Cardiac muscle cell (in vitro differentiated cells and primary cell): Measurements from ENCODE around the gene SEPTIN5. TPM values are rescaled to one million over a fixed set of nuclear protein-coding genes. Genes with fewer than 3 reads are reported as not detected.
A peak's percentile ranks its signal among the peaks of the same experiment; 100 is the strongest.
"Not testable (repeated sequence)": the region's sequence is repeated elsewhere in the genome, so short reads cannot be mapped to it uniquely, and the experiment has no call there.

Experiments used
- DNase-seq, 2 donors: peaks; one replicate each; pipeline versions ENCODE4 v3.0.0 to v3.0.0-alpha.2; 2010 to 2017; ENCODE audit warnings: low read depth in 1 of 2, low spot score in 1 of 2
- H3K27ac ChIP-seq: fragments of 200-600 bp; sonication (generic); 2 replicates; pipeline ENCODE4 v1.5.1; 2016
- H3K27me3 ChIP-seq: fragments of 200-600 bp; sonication (generic); 2 replicates; pipeline ENCODE4 v1.6.0; 2016; ENCODE audit warnings: control low read depth
- H3K36me3 ChIP-seq: fragments of 200-600 bp; sonication (generic); 2 replicates; pipeline ENCODE4 v1.5.1; 2016; ENCODE audit warnings: control low read depth
- H3K4me1 ChIP-seq: fragments of 200-600 bp; sonication (generic); 2 replicates; pipeline ENCODE4 v1.8.1; 2017; ENCODE audit warnings: low read depth, mild to moderate bottlenecking, mixed run types
- H3K4me3 ChIP-seq: fragments of 200-600 bp; sonication (generic); 2 replicates; pipeline ENCODE4 v1.5.1; 2016; ENCODE audit warnings: mild to moderate bottlenecking
- H3K9me3 ChIP-seq: fragments of 200-600 bp; sonication (generic); 2 replicates; pipeline ENCODE4 v1.5.1; 2017; ENCODE audit warnings: low read depth, mild to moderate bottlenecking, control low read depth
- polyA plus RNA-seq: library from polyadenylated mRNA; unstranded; fragments of >200 nt; fragmentation: Nextera tagmentation; extraction: Ambion mirVana; gene quantifications from 2 replicates; pipeline ENCODE4 v1.2.1, GENCODE V29; 2016
- total RNA-seq: library from RNA; depleted of rRNA; stranded (reverse); fragments of >200 nt; gene quantifications from 2 replicates; pipeline ENCODE4 v1.2.3, GENCODE V29; 2016
- TF ChIP-seq, protein P1 (sequence below): IDR thresholded peaks from 2 replicates; pipeline ENCODE4 v1.5.1; 2012; ENCODE audit warnings: low read depth, mild to moderate bottlenecking, low read length

SEPTIN5 gene
- total and polyA plus RNA-seq, 2 experiments from 2014 or later, result 129 to 303 TPM

DNA sequence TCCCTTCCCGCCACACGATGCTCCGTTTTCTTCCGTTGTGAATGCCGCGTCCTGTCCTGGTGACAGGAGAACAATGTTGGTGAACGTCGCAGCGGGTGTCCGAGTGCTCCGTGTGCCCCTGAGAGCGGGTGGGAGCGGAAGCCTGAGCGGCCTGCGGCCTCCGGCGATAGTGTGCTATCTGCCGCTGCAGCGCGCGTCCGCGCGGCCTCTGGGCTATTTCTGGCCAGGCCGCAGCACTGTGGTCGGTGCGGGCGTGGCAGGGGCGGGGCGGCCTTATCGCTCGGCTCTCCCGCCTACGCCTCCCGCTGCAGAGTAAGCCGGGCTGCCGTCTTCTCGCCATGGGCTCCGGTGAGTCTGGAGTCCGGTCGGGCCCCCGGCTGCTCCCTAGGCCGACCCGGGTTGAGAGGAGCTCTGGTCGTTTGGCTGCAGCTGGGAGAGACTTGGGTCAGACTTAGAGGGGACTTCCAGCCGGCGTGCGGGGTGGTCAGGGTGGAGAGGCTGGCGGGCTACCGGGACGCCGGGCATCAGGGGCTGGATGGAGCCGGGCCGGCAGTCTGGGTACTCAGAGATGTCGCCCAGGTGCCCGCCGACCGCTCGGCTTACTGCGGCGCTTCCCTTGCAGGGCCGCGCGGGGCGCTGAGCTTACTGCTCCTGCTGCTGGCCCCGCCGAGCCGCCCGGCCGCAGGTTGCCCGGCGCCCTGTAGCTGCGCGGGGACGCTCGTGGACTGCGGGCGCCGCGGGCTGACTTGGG is 9.1 kb downstream of the SEPTIN5 start, which contains the start of gene GP1BB:
Gene GP1BB, plus strand, starts transcription at position 308 of the 751 bp plus-strand sequence. Its CDS starts 31 bp downstream, at position 339.
- Histone ChIP-seq H3K4me3 (peak within 1 kb of the TSS; percentile 22), H3K27me3 (peaks cover 75% of the 10 kb centered on the region), H3K27ac (peak within 1 kb of the TSS; percentile 73), H3K4me1 (peaks cover 33% of the 10 kb centered on the region), H3K9me3 (no peaks in the 10 kb centered on the region), H3K36me3 (no peaks in the 10 kb centered on the region)
- TF ChIP-seq, protein P1, sequence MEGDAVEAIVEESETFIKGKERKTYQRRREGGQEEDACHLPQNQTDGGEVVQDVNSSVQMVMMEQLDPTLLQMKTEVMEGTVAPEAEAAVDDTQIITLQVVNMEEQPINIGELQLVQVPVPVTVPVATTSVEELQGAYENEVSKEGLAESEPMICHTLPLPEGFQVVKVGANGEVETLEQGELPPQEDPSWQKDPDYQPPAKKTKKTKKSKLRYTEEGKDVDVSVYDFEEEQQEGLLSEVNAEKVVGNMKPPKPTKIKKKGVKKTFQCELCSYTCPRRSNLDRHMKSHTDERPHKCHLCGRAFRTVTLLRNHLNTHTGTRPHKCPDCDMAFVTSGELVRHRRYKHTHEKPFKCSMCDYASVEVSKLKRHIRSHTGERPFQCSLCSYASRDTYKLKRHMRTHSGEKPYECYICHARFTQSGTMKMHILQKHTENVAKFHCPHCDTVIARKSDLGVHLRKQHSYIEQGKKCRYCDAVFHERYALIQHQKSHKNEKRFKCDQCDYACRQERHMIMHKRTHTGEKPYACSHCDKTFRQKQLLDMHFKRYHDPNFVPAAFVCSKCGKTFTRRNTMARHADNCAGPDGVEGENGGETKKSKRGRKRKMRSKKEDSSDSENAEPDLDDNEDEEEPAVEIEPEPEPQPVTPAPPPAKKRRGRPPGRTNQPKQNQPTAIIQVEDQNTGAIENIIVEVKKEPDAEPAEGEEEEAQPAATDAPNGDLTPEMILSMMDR, result no peak
- DNase-seq, result peak; percentile 32 to 90

- Histone ChIP-seq H3K27me3 (peaks cover 75% of the 10 kb centered on the region), H3K4me3 (peak overlapping the region; percentile 22)
- peak; percentile 22 to 81 for DNase-seq
Measured at GRCh38 chr22:19723983-19724827, 9.9 kb downstream of the SEPTIN5 start.

GRCh38 chr22:19724927-19725661 is 10.8 kb downstream of the SEPTIN5 start:
- Histone ChIP-seq H3K4me1 (peaks cover 24% of the 10 kb centered on the region), H3K27me3 (peaks cover 75% of the 10 kb centered on the region), H3K4me3 (no peak overlapping the region), H3K9me3 (no peaks in the 10 kb centered on the region), H3K27ac (no peak overlapping the region), H3K36me3 (no peaks in the 10 kb centered on the region)
- TF ChIP-seq, protein P1, result no peak
- DNase-seq, result no peak

More at GRCh38 chr22:19723983-19724827, 9.9 kb downstream of the SEPTIN5 start:
- H3K9me3 ChIP-seq, result no peaks in the 10 kb centered on the region
- H3K4me1 ChIP-seq, result peaks cover 30% of the 10 kb centered on the region
- TF ChIP-seq, protein P1, result no peak
- peak overlapping the region; percentile 73 for H3K27ac ChIP-seq
- H3K36me3 ChIP-seq, result no peaks in the 10 kb centered on the region

DNA sequence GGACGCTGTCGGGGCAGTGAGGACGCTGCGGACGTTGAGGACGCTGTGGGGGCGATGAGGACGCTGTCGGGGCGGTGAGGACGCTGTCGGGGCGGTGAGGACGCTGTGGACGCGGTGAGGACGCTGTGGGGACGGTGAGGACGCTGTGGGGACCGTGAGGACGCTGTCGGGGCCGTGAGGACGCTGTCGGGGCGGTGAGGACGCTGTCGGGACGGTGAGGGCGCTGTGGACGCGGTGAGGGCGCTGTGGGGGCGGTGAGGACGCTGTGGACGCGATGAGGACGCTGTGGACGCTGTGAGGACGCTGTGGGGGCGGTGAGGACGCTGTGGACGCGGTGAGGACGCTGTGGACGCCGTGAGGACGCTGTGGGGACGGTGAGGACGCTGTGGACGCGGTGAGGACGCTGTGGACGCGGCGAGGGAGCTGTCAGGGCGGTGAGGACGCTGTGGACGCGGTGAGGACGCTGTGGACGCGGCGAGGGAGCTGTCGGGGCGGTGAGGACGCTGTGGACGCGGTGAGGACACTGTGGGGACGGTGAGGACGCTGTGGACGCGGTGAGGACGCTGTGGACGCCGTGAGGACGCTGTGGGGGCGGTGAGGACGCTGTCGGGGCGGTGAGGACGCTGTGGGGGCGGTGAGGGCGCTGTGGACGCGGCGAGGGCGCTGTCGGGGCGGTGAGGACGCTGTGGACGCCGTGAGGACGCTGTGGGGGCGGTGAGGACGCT is 11.9 kb downstream of the SEPTIN5 start:
- H3K9me3 ChIP-seq, H3K27ac ChIP-seq, H3K4me3 ChIP-seq, H3K36me3 ChIP-seq, DNase-seq: not testable (repeated sequence)
- H3K27me3 ChIP-seq, result peaks cover 67% of the 10 kb centered on the region
- peaks cover 23% of the 10 kb centered on the region for H3K4me1 ChIP-seq

- Histone ChIP-seq H3K27me3 (peaks cover 67% of the 10 kb centered on the region), H3K4me3 (no peak overlapping the region), H3K4me1 (peaks cover 11% of the 10 kb centered on the region), H3K36me3 (no peaks in the 10 kb centered on the region), H3K27ac (no peak overlapping the region), H3K9me3 (no peaks in the 10 kb centered on the region)
- no peak for DNase-seq
- TF ChIP-seq, protein P1, result no peak
Measured at GRCh38 chr22:19727310-19728150, 13.2 kb downstream of the SEPTIN5 start.
